Stimulated activated CD4-positive, alpha-beta T cell treated with anti-CD3 and anti-CD28 coated beads, Interleukin-12 subunit alpha, Interleukin-12 subunit beta, amount 100 ng/mL, for 4 hours (primary cell): ENCODE results near the gene GBA2.

Source experiments
- DNase-seq: peaks from one replicate; pipeline ENCODE4 v3.0.0-alpha.2; 2020

GBA2 gene

DNA sequence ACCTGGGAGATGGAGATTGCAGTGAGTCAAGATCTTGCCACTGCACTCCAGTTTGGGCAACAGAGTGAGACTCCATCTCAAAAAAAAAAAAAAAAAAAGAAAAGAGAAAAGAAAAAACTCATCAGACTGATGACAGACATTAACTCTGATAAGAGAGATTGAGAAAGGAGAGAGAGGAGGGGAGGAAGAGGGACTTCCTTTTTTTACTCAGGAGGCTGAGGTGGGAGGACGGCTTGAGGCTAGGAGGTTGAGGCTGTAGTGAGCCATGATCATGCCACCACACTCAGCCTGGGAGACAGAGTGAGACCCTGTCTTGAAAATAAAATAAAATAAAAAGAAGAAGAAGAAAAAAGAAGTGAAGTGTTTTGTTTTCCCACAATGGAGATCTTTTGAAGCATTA is 14.8 kb upstream of the GBA2 start:
- DNase-seq: no peak

DNA sequence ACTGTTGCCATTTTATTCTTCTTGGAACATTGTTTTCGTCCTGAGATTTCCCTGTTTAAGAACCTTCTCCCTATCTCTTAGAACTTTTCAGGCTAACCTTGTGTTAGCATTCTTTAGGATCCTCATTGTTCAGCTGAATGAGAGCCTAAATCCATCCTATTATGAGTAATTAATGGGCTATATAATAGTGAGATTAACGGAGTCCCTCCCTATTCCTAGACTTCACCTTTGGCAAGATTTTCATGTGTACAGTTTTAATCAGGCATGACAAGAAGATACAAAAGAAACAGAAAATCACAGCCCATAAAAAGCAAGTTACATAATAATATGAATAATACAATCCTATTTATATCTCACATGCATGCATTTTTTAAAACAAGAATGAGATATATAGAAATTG is 14.2 kb upstream of the GBA2 start:
- DNase-seq: no peak

DNA sequence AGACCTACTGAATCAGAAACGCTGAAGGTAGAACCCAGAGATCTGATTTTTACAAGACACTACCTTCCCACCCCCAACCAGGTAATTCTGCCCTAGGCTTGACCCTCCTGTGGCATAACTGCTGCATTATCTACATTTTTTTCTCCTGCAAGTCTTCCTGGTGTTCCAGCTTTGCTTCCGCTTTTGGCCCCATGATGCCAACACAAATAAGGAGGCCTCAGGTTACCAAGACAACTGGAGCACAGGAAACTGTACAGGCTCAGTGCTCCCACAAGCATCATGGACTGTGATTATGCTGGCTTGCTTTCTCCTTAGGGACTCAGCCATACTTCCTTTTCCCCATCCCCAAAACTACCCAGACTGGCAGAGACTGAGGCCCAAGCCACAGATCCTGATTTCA is 11.6 kb upstream of the GBA2 start:
- DNase-seq: no peak

DNA sequence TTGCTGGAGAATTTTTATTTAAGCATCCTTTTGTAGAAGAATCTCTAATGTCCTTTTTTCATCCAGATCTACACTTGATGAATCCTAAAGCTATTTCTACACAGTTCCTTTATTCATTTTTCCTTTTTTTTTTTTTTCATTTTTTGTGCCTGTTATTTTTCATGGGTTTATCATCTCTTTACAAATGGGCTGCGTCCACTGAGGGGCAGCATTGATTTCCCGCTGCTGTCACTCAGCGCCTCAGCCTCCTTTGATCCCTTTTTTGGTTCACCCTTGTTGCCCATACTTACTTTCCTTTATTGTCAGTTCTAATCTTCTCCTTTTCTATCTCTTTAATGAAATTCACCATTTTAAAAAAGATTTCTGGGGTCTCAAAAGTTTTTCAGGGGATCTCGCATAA is 10.8 kb upstream of the GBA2 start:
- DNase-seq: no peak

DNA sequence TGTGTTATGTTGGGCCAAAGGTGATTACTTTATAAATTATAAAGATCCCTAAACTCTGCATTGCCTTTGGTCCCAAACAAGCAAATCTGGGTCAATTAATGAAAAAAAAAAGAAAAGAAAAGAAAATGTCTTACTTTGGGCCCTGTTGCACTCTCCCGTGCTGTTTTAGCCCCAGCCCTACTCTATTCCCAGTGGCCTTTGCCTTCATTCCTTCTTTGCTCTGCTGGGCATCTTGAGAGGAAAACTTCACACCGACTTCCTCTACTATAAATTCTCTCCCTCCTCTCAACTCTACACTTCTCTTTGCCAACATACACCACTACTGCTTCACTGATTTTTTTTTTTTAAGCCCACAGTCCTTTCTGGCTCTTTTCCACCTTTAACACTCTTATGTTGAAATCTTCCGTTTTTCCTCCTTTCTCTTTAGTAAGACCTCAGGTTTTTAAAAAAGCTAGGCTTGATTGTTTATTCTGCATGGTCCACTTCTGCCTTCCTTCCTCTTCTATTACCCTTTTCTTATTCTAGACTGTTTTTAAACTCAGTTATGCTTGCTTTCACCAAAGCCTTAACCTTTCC is 9.5 kb upstream of the GBA2 start:
- DNase-seq: no peak

DNA sequence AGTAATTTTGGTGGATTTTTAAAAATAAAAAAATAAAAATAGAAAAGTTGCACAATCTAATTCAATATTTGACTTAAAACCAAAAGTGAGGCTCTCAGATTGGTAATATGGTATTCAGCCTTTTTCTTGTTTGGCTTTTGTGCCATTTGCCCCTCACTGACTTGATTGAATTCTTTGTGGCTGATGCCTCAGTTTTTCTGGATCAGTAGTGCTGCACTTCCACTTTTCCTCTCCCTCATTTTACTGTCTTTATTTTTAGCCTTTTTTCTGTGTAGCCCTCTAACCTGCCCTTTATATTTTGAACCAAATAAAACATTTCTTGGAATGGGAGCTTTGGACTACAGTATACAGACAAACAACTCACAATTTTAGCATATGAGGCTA is 8.9 kb upstream of the GBA2 start:
- DNase-seq: no peak

DNA sequence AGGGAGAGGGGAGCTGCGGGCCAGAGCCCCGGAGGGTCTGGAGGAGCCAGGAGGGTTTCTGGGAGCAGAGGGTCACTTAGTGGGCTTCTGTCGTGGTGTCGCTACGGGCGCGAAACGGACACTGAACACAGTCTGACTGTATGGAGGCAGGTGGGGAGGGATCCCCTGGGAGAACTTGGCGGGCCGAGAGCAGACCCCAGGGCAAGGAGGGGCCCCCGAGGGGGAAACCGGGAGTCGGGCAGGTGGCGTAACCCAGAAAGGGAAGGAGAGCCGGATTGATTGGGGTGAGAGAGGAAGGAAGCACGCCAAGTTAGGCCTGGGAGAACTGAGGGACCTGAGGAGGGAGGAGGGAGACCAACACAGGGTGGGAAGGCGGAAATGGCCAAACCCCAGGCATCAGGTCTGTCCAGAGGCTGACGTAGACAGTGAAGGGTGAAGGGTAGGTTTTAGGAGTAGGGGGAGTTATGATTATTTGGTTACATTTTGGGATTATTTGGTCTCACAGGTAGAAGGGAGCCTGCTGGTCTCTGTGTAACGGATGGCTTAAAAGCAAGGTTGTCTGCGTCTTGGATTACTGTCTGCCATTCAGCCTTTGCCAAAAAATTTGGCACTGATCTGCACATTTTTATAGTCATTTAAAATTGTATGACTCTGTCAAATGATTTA is 8.3 kb upstream of the GBA2 start:
- DNase-seq: peak; percentile 23

DNA sequence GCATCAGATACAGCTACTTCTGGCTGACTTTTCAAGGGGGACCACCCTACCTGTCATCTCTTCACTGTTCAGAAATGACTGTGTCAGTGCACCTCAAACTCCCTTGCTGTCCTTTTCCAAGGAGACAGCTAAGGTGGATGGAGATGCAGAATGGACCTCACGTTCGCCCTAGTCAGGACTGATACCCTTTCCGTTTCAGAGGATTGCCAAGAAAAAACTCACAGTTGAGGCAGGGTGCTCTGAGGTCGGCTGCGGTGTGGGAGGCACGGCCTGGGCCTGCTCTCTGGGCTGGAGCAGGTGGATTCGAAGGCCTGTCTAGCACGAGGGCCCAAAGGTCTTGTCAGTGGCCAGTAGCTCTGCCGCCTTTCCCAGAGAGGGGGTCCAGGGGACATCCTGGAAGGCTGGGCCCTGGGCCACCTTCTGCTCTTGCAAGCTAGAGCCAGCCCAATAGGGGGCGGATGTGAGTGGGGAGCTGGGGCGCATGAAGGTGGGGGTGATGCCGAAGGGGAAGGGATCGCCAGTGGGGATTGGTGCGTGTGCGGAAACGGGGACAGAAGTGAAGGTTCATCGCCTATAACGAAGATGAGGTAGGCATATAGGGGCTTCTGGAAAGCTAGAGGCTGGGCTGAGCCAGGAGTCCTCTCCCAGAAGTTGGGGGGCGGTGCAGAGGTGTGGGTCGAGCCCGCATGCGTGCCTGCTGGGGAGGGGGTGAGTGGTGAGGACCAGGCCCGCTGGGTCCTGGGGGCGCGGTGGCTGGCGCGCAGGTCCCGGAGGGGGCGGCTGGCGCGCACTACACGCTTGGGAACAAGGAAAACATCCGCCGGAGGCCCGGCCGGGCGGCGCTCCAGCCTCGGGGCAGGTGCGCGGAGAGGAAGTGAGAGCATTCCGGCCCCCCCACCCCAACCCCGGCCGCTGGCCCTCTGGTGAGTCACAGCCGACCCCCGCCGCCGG is 7.5 kb upstream of the GBA2 start:
- DNase-seq: peak; percentile 81

DNA sequence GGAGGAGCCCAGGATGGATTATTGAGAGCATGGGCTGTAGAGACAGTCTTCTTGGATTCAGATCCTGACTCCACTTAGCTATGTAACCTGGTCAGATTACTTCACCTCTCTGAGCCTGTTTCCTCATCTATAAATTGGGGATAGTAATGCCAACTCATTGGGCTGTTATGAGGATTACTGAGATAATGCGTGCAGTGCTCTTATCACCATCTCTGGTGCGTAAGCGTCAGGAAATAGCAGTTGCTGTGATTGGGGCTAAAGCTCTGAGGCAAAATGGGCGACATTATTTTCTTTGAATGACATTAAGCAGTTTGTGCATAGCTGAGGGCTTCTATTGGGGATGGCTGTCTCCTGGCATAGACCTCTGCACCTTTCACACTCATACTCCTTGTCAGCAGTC is 6.0 kb upstream of the GBA2 start:
- DNase-seq: no peak

DNA sequence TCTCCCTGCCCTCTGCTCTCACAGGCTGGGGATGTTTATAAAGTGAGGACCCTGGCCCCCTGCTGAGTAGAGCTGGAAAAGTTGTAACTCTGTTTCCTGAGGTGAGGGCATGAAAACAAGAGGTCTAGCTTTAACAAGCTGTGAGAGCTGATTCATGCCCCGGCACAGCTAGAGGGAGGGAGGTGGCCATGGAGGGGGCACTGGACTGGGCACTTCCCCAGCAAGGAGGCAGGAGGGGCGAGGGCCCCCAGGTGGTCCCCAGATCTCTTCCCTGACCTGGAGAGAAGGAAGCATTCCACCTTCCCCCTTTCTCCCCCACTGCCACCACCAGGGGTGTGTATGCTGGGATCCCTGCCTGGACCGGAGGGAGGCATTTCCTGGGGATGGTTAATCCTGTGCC is 5.2 kb upstream of the GBA2 start, which contains the start of gene MSMP:
TSS of gene MSMP (minus strand) at position 13 of the 400 bp plus-strand sequence. CDS start 147 bp downstream, outside the sequence.
- no peak for DNase-seq

DNA sequence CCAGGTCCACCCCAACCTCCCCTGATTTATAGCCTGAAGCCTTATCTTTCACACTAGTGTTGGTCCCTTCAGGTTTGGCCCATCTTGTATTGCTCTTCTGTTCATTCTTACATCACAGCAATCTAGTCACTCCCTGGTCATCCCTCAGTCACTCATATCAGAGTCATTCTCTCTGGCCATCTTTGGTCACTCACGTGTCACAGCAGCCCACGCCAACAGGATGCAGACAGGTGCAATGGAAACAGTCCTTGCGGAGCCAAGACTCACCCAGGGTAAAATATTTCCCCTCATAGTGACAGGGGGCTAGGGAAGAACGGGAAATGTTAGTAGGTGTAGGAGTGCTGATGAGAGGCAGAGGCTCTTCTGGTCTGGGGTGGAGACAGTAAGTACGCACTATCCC is 4.4 kb upstream of the GBA2 start:
- DNase-seq: no peak

DNA sequence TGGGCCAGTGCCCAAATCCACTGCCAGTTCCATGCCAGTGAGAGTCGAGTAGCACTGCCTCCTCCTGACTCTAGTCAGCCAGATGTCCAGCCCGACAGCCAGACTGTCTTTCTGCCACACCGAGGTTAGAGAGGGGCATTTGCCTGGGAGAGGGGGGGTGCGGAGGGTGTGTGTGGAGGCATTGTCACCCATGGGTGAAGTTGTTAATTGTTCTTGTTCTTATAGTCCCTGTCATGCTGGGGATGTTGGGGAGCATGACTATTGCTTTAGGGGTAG is 1.2 kb upstream of the GBA2 start:
- no peak for DNase-seq

DNA sequence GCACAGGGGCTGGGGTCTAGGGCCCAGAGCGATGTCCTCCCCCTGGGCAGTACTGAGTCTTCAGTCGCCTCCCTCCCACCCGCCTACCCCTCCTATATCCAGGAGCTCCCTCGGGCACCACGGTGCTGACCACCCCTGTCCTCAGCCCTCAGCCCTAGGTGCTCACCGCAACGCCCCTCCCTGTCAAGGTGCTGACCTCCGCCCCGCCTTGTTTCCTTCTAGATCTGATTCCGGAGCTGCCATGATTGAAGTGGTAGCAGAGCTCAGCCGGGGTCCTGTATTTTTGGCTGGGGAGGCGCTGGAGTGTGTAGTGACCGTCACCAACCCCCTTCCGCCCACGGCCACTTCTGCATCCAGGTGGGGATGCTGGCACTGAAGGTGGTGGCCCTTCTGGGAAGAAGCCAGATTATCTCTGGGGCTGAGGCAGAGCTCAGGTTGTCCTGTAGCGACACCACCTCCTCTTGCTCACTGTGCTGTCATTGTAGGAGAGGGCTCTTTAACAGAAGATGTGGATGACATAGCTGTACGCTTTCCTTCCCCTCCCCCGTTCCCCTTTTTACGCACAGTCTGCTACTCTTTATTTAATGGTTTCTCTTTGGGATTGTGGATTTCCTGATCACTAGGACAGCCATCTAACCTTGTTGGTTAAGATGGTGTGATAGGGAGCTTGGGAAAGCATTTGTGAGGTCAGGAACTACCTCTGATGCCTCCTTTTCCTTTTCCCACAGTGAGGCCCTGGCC is 657 bp upstream of the GBA2 start:
- DNase-seq: peak; percentile 25

DNA sequence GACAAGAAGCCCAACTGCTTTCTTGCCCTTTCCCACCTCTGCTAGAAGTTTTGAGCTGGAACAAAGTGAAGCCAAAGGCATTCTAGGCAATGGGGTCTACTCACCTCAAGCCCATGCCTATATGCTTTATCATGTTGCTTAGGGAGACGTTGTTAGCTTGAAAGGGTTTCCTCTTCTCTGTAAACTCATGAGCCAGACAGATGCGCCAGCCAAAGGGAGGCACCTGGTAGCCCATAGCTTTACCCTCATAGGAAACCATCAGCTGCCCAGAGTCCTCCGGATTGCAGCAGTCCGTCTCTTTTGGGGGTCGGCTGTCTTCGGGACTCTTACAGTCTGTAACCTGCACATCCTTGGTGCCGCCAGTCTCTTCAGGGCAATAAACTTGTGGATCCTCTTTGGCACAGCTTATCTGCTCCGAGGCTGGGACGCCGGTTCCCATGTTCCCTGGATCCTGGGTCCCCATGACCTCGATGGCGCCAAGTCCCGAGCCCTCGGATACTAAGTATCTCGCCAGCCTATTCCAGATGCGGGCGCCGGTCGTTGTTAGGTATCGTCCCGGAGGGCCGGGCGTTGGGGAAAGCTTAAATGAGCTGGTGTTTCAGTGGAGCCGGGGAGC is 678 bp downstream of the GBA2 start:
- peak; percentile 8 for DNase-seq

DNA sequence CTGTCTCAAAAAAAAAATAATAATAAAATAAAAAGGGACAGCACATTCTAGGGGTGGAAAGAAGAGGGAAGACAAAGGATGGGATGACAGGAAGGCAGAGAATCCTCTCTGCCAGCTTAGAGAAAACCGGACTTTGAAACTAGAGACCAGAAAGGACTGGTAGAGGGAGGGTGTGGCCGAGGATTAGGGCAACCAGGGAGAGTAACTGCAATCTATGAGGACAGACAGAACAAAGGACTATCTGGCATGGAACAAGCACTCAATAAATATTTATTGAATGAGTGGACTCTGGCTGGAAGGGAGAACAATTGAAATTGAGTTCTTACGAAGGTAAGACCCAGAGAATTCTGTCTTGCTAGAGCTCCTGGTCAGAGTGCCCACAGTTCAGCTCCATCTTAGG is 2.4 kb downstream of the GBA2 start:
- no peak for DNase-seq

DNA sequence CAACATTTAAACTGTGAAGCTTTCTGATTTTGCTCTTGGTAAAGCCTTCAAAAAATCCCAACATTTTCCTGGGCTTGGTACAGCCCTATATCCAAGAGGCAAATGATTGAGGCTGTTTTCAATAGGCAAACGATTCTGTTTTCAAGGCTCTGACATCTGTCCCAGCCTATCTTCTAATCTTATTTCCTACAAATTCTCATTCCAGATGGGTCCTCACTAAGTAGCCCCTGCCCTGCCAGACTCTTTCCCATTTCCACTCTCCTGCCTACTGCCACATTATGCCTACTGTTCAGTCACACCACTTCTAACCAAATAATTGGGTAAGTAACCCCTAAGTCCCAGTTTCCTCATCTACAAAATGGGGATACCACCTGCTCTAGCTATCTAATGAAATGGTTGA is 3.5 kb downstream of the GBA2 start:
- no peak for DNase-seq

DNA sequence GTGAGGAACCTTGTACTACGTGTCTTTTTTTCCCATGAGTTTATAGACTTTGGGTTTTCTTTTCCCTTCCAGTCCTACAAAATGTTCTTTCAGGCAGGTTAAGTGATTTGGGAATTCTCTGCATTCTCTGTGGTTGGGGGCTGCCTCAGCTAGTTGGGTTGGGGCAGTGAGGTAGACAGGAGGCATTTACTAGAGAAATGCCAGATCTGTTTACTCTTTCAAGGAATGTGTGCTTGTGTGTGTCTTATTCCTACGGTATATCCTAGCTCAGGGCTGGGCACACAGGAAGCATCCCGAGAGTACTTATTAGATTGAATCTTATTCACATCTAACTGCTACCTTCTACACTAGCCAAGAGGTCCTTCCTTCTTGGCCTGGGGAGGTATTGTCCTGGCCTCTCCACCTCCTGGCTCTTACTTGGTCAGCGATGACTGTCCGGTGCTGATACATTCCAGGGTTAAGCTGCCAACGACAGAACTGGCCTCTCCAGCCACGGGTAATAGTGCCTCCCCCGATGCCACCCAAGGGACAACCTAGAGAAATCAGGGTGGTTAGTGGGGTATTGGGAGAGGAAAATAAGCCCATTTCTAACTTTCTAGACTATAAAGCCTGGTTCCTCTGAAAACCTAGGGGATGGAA is 5.0 kb downstream of the GBA2 start:
- no peak for DNase-seq

DNA sequence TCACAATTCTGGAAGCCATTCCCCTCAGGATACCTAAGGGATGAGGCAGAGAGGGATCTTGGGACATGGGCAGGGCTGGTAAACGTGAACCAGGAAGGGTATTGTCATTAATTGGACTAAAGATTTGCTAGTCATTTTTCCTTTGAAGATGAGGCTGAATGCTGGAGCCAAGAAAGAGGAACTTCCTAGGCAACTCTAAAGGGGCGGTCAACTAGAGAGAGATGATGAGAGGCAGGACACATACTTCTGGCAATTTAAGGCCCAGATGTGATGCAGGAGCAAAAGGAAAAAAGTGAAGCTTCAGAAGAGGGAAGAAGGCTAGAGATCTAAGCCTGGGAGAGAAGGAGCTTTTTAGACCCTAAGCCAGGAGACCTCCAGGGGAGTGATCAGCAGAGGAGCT is 5.6 kb downstream of the GBA2 start:
- no peak for DNase-seq

DNA sequence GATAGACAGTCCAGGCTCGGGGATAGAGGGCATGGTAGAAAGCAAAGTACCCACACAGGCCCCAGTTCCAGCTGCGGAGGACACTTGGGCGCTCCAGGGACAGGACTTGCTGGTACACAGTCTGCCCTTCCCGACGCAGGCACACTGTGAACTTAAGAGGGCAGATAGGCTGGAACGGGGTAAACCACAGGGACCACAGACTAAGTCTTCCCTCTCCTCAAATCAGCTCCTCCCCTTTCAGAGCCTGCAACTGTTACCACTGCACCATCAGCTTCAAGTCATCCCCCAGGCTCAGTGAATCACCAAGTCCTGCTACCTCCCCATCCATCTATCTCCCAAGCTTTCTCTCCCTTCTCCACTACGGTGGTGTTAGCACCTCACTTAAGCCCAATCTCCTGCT is 7.3 kb downstream of the GBA2 start:
- DNase-seq: no peak

DNA sequence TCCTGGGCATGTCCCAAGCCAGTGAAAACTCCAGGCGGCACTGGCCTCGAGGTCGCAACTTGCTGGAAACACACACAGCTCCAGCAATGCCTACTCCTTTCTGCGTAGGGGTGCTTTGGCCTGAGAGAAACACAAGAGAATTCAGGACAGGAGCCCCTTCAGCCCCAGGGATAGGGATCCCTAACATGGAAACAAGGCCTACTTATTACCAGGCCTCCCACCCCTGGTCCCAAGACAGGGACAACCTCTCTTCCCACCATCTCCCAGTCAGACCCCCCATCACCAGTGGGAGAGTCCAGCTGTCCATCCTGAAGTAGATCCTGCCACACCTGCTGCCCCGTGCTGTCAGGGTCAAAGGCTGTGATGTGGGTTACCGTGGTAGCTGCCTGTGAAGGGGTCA is 8.8 kb downstream of the GBA2 start:
- no peak for DNase-seq

DNA sequence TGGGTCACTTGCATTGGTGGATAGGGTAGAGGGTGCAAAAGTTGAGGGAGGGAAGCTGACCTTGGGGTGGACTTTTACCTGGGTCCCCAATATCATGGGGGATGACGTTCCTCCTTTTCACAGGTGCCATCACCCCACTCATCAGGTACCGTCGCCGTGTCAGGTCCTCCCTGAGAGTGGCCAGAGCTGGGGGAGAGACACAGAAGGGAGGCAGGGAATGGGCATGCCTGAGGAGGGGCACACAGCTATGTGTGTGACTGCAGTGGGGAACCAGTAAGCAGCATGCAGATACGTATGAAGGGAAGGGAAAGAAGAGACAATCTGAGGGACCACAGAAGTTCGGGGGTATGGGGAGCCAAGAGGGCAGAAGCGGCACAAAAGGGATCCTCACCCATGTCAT is 10.1 kb downstream of the GBA2 start:
- DNase-seq: no peak

DNA sequence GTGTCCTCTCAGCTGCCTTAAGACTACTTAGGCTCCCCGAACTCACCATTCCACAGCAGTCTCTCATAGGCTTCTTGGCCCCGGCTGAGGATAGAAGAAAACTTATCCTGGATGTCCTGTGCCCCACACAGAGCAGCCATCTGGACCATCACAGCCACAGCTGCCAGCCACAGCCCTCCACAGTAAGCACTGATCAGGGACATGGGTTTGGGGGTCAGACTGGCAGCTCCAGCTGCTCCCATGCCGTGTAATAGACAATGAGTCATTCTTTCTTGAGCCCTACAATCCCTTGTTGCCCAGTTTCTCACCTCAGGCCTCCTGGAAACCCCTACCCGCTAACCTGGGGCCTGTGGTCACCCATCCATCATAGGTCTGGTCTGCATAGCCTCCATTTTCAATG is 10.8 kb downstream of the GBA2 start:
- no peak for DNase-seq

DNA sequence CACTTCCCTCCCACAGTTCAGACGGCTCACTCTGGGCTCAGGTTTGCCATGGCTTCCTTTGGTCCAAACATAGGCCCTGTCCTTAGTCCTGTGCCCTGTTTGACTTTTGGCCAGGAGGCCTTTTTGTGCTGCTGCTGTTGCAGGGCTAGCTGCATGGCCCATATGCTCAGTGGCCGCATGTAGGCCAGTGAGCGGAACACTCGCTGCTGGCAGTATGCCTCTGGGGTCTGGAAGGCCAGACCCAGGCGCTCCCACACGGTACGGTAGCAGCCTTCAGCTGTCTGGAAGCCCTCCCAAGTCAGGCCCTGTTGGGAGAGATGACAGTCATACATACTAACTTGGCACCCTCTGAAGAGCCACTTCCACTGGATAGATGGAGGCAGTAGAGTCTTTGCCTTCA is 11.9 kb downstream of the GBA2 start:
- DNase-seq: no peak
